ENCODE data around the gene FMNL3. TPM values are rescaled to one million over a fixed set of nuclear protein-coding genes. Genes with fewer than 3 reads are reported as not detected.
A peak's percentile ranks its signal among the peaks of the same experiment; 100 is the strongest.

Gene FMNL3
- polyA plus RNA-seq, 1 experiment = 15.8 TPM

DNA sequence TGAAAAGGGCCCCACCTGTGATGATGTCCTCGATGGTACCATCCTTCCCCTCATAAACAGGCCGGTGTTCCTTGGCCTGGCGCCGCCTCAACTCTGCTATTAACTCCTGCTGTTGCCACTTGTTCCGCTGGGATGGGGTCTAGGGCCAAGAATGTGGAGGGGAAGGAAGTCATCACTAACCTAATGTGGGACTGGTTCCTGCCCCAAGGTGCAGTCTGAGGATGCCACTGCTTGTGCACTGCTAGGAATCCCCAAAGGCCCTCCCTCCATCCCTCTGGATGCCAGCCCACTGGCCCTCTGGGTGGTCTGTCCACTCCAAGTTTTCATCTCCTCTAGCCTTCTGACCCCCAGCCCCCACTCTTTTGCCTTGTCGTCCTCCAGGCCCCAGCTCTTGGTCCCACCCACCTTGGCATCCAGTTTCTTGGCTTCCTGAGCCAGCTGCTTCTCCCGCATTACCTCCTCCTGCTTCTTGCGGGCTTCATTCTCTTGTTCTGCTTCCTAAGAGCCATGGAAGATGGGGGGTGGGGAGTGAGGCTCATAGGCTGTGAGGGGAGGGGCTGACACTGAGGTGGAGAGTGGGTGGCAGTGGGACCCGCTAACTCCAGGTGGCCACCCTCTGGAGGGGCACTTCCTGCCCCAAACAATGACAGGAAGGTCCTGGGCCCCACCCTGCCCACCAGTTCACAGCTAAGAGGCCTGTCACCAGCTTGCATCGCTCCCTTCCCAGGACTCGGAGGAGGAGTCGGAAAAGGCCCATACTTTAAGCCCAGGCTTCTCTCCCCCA is 60.1 kb downstream of the FMNL3 start:
- TF ChIP-seq, protein P1, sequence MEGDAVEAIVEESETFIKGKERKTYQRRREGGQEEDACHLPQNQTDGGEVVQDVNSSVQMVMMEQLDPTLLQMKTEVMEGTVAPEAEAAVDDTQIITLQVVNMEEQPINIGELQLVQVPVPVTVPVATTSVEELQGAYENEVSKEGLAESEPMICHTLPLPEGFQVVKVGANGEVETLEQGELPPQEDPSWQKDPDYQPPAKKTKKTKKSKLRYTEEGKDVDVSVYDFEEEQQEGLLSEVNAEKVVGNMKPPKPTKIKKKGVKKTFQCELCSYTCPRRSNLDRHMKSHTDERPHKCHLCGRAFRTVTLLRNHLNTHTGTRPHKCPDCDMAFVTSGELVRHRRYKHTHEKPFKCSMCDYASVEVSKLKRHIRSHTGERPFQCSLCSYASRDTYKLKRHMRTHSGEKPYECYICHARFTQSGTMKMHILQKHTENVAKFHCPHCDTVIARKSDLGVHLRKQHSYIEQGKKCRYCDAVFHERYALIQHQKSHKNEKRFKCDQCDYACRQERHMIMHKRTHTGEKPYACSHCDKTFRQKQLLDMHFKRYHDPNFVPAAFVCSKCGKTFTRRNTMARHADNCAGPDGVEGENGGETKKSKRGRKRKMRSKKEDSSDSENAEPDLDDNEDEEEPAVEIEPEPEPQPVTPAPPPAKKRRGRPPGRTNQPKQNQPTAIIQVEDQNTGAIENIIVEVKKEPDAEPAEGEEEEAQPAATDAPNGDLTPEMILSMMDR (IDR thresholded peaks at IDR 0.05; ENCODE audit: low read depth, low read length) = no peak
- H3K27ac ChIP-seq (ENCODE audit: low read depth, low read length) = peak overlapping the region; percentile 11
- no peak overlapping the region for H3K4me3 ChIP-seq (ENCODE audit: low read depth, low read length)
- H3K9me3 ChIP-seq (ENCODE audit: control insufficient read depth, insufficient read depth, low read length) = no peaks in the 10 kb centered on the region
- H3K27me3 ChIP-seq (ENCODE audit: control insufficient read depth, insufficient read depth, low read length) = no peaks in the 10 kb centered on the region
- ChIA-PET CTCF (interaction anchor here (0.6 to 1.7 kb wide), 3 partner anchors 46 to 102 kb away, joined by 3 read pairs; partner anchors contain the start of gene TMBIM6), POLR2A (interaction anchor here (0.7 to 1.7 kb wide), 3 partner anchors 26 to 250 kb away, joined by 4 to 7 read pairs (median 5); no protein-coding TSS in a partner anchor)
- DNase-seq (ENCODE audit: low read depth, low spot score) = no peak

DNA sequence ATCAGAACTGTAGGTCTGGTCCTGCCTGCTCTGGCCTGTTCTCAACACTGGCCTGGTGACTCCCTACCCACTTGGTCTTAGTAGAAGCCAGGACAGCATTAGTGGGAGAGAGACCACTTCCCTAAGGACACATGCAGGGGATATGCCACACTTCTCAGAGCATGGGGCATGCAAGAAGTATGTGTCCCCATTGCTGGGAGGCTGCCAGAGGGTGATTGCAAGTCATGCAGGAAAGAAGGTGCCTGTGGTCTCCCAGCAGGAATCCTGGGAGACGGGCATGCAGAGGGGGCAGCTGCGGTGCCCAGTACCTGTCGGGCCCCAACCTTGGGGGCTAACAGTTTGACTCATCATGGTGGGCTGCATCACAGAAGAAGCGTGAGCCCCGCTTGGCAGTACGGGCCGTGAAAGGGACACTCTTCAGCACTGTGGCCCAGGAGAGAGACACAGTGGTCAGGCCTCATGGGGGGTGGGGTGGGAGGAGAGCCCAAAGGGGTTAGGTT is 60.8 kb downstream of the FMNL3 start:
- Histone ChIP-seq H3K27ac (ENCODE audit: low read depth, low read length) (no peak overlapping the region), H3K9me3 (ENCODE audit: control insufficient read depth, insufficient read depth, low read length) (no peaks in the 10 kb centered on the region), H3K27me3 (ENCODE audit: control insufficient read depth, insufficient read depth, low read length) (no peaks in the 10 kb centered on the region), H3K4me3 (ENCODE audit: low read depth, low read length) (no peak overlapping the region)
- ChIA-PET POLR2A (interaction anchor here (0.7 to 1.7 kb wide), 2 partner anchors 60 to 251 kb away, joined by 4 to 7 read pairs; no protein-coding TSS in a partner anchor), CTCF (interaction anchor here (0.6 to 3.8 kb wide), 5 partner anchors 47 to 632 kb away, joined by 3 to 76 read pairs (median 3); no protein-coding TSS in a partner anchor)
- TF ChIP-seq, protein P1 (IDR thresholded peaks at IDR 0.05; ENCODE audit: low read depth, low read length) = no peak
- DNase-seq (ENCODE audit: low read depth, low spot score) = no peak

DNA sequence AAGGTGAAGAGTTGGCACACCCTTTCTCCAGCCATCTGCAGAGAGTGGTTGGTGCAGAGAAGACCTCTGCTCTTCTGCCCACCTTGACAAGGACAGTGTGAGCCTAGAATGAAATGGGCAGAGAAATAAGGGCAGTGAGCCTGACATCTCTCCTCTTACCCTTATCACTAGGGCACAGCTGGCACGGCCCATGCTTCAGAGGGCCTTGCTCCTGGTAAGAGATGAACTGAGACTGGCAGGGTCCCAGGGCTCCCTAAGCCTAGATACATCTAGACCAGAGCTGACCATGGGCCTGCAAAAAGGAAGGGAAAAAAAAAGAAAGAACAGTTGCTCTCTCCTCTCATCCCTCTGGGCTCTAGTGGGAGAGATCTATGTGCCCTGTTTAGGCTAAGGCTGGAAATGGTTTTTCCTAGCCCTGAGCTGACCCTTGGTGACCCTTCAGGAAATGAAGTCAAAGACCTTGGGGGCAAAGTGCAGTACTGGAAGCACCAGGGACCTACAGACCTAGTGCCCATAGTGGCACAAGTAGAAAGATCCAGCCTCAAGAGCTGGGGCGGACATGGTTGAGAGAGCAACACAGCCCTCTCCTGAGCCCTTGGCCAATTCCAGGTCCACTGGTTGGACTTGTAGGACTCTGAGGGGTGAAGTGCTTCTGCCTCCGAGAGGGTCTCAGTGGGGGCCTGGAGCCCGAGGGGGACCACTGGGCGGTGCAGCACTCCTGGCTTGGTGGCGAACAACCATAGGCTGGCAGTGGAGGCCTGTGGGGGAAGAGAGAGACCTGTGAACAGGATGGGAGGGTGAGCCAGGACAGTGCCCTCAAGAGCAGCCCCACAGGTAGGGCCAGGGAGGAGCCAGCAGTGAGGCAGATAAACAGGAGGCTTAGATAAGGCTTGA is 61.8 kb downstream of the FMNL3 start:
- ChIA-PET POLR2A (interaction anchor here (0.6 kb wide), 1 partner anchor 96 kb away, joined by 3 read pairs; no protein-coding TSS in a partner anchor), CTCF (interaction anchor here (0.5 to 3.8 kb wide), 22 partner anchors 9 to 663 kb away, joined by 3 to 76 read pairs (median 3); partner anchors contain the start of gene TMBIM6)
- Histone ChIP-seq H3K27me3 (ENCODE audit: control insufficient read depth, insufficient read depth, low read length) (no peaks in the 10 kb centered on the region), H3K9me3 (ENCODE audit: control insufficient read depth, insufficient read depth, low read length) (no peaks in the 10 kb centered on the region), H3K4me3 (ENCODE audit: low read depth, low read length) (no peak overlapping the region), H3K27ac (ENCODE audit: low read depth, low read length) (no peak overlapping the region)
- DNase-seq (ENCODE audit: low read depth, low spot score) = no peak
- TF ChIP-seq, protein P1 (IDR thresholded peaks at IDR 0.05; ENCODE audit: low read depth, low read length) = no peak

DNA sequence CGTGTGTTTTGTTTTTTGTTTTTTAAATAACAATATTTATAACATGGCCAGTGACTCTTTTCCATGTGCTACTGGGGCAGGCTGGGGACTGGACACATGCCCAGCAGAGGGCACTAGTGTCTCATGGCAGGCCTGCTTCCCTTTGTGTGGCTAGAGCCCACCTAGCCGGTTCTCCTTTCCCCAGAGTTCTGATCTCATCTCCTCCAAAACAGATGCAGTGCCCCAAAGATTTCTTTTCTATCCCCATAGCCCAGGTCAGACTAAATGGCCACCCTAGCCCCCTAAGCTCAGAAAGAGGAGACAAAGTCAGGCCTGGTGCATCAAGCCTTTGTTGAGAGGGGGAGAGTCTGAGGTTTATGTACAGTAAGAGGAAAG is 62.6 kb downstream of the FMNL3 start:
- ChIA-PET CTCF (interaction anchor here (0.6 to 3.8 kb wide), 20 partner anchors 8 to 662 kb away, joined by 3 to 76 read pairs (median 4); partner anchors contain the start of gene TMBIM6), POLR2A (interaction anchor here (0.6 to 1.2 kb wide), 2 partner anchors 29 to 96 kb away, joined by 3 read pairs; no protein-coding TSS in a partner anchor)
- Histone ChIP-seq H3K9me3 (ENCODE audit: control insufficient read depth, insufficient read depth, low read length) (no peaks in the 10 kb centered on the region), H3K27ac (ENCODE audit: low read depth, low read length) (no peak overlapping the region), H3K4me3 (ENCODE audit: low read depth, low read length) (no peak overlapping the region), H3K27me3 (ENCODE audit: control insufficient read depth, insufficient read depth, low read length) (no peaks in the 10 kb centered on the region)
- TF ChIP-seq, protein P1 (IDR thresholded peaks at IDR 0.05; ENCODE audit: low read depth, low read length) = peak; percentile 99
- peak; percentile 54 for DNase-seq (ENCODE audit: low read depth, low spot score)

All from AG04450 (cell line).